ENCODE results near the gene PIP5K1B. TPM values are rescaled to one million over a fixed set of nuclear protein-coding genes. Genes with fewer than 3 reads are reported as not detected.

PIP5K1B gene
- total RNA-seq, 1 experiment from 2014 or later = 5.2 TPM

DNA sequence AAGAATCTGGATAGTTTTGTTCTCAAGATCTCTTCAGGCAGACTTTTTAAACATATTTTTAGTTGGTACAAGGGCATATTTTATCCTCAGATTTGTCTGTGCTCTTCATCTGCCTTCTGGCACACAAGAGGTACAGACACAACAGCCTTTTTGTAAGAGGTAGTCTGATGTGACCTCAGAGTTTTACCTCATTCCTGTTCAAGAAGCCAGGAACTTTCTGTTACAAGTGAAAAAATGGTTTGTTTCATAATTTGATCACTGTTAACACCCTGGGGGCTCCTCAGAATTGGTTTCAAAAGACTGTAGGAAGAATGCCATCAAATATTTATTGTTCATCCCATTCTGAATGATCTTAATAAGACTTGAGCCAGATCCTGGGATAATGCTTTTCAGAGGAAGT lies 172.2 kb downstream of the PIP5K1B start:
- no peak for DNase-seq (ENCODE audit: low spot score)
- Mint-ChIP-seq H3K9me3 (peaks cover 7% of the 10 kb centered on the region), H3K36me3 (peaks cover 7% of the 10 kb centered on the region; the same call in 1 of the 2 replicates), H3K27me3 (ENCODE audit: low read depth) (no peaks in the 10 kb centered on the region), H3K27ac (peak overlapping the region; percentile 22; the same call in 1 of the 2 replicates), H3K4me1 (peaks cover 67% of the 10 kb centered on the region), H3K4me3 (no peak overlapping the region)
- POLR2A ChIA-PET = no interaction called here
- CTCF ChIA-PET = no interaction called here
- ATAC-seq = no peak
- no peak for TF ChIP-seq CBFB (CRISPR knock-in tag; IDR thresholded peaks at IDR 0.05; ENCODE audit: low read depth)
- TF ChIP-seq, protein P1, sequence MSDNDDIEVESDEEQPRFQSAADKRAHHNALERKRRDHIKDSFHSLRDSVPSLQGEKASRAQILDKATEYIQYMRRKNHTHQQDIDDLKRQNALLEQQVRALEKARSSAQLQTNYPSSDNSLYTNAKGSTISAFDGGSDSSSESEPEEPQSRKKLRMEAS (CRISPR knock-in tag; IDR thresholded peaks at IDR 0.05) = no peak
- TF ChIP-seq, protein P2, sequence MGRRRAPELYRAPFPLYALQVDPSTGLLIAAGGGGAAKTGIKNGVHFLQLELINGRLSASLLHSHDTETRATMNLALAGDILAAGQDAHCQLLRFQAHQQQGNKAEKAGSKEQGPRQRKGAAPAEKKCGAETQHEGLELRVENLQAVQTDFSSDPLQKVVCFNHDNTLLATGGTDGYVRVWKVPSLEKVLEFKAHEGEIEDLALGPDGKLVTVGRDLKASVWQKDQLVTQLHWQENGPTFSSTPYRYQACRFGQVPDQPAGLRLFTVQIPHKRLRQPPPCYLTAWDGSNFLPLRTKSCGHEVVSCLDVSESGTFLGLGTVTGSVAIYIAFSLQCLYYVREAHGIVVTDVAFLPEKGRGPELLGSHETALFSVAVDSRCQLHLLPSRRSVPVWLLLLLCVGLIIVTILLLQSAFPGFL (CRISPR knock-in tag; IDR thresholded peaks at IDR 0.05; ENCODE audit: borderline replicate concordance) = no peak
- TF ChIP-seq ARID4B (CRISPR knock-in tag; IDR thresholded peaks at IDR 0.05; ENCODE audit: borderline replicate concordance) = no peak
- TF ChIP-seq EMX1 (CRISPR knock-in tag; IDR thresholded peaks at IDR 0.05) = no peak

GRCh38 chr9:68878450-68878849 lies 173.4 kb downstream of the PIP5K1B start:
- Mint-ChIP-seq H3K27me3 (ENCODE audit: low read depth) (no peaks in the 10 kb centered on the region), H3K9me3 (peaks cover 7% of the 10 kb centered on the region), H3K4me1 (peaks cover 64% of the 10 kb centered on the region), H3K4me3 (no peak overlapping the region), H3K36me3 (peaks cover 7% of the 10 kb centered on the region; the same call in 1 of the 2 replicates), H3K27ac (no peak overlapping the region)
- ATAC-seq (no peak), DNase-seq (ENCODE audit: low spot score) (no peak)
- ChIA-PET CTCF (no interaction called here), POLR2A (no interaction called here)
- no peak for TF ChIP-seq TP53 (CRISPR knock-in tag; IDR thresholded peaks at IDR 0.05)
- no peak for TF ChIP-seq ZNF232 (CRISPR knock-in tag; IDR thresholded peaks at IDR 0.05)
- TF ChIP-seq AFF4 (CRISPR knock-in tag; IDR thresholded peaks at IDR 0.05; ENCODE audit: borderline replicate concordance) = no peak
- no peak for TF ChIP-seq ESRRA (CRISPR knock-in tag; IDR thresholded peaks at IDR 0.05; ENCODE audit: borderline replicate concordance)
- TF ChIP-seq ATF6 (CRISPR knock-in tag; IDR thresholded peaks at IDR 0.05) = no peak
- TF ChIP-seq ATF3 (CRISPR knock-in tag; conservative IDR thresholded peaks at IDR 0.05) = no peak
- TF ChIP-seq GRHL2 (CRISPR knock-in tag; IDR thresholded peaks at IDR 0.05; ENCODE audit: insufficient replicate concordance, severe bottlenecking) = no peak
- no peak for TF ChIP-seq HMGA2 (CRISPR knock-in tag; IDR thresholded peaks at IDR 0.05)
- no peak for TF ChIP-seq ZNF532 (CRISPR knock-in tag; IDR thresholded peaks at IDR 0.05; ENCODE audit: borderline replicate concordance)
- TF ChIP-seq ZSCAN18 (CRISPR knock-in tag; IDR thresholded peaks at IDR 0.05) = no peak
- no peak for TF ChIP-seq ZNF121 (CRISPR knock-in tag; IDR thresholded peaks at IDR 0.05)
- TF ChIP-seq SOX15 (CRISPR knock-in tag; IDR thresholded peaks at IDR 0.05) = no peak

Measured in WTC11 (cell line).